Astrocyte (in vitro differentiated cells and primary cell): Measurements from ENCODE around the gene SUPT3H. TPM values are rescaled to one million over a fixed set of nuclear protein-coding genes. Genes with fewer than 3 reads are reported as not detected.

Experiments used
- DNase-seq: peaks from one replicate; pipeline ENCODE4 v3.0.0-alpha.2; 2010; ENCODE audit warnings: low read depth
- FAIRE-seq: peaks from 2 replicates; lab custom pipeline; 2011; peaks lifted over from hg19 to GRCh38; lab: Jason Lieb, UNC
- H2AFZ ChIP-seq: 2 replicates; pipeline ENCODE4 v1.6.0; 2012; ENCODE audit warnings: low read depth, low read length, inconsistent platforms
- H3K27ac ChIP-seq: 2 replicates; pipeline ENCODE4 v1.5.1; 2011; ENCODE audit warnings: low read depth, low read length, inconsistent platforms
- H3K27me3 ChIP-seq: 2 replicates; pipeline ENCODE4 v1.6.0; 2011; ENCODE audit warnings: low read length, inconsistent platforms; ENCODE audit not compliant: insufficient read depth
- H3K36me3 ChIP-seq: 2 replicates; pipeline ENCODE4 v1.5.1; 2011; ENCODE audit warnings: low read length, inconsistent platforms; ENCODE audit not compliant: insufficient read depth
- H3K4me1 ChIP-seq: 2 replicates; pipeline ENCODE4 v1.5.1; 2011; ENCODE audit warnings: low read length, inconsistent platforms; ENCODE audit not compliant: insufficient read depth
- H3K4me2 ChIP-seq: 2 replicates; pipeline ENCODE4 v1.6.0; 2012; ENCODE audit warnings: low read length, inconsistent platforms
- H3K4me3 ChIP-seq: 2 replicates; pipeline ENCODE4 v1.5.1; 2011; ENCODE audit warnings: low read depth, mild to moderate bottlenecking, low read length, inconsistent platforms; ENCODE audit not compliant: insufficient read depth
- H3K79me2 ChIP-seq: 2 replicates; pipeline ENCODE4 v1.6.0; 2012; ENCODE audit warnings: mild to moderate bottlenecking, low read length, inconsistent platforms; ENCODE audit not compliant: insufficient read depth
- H3K9ac ChIP-seq: 2 replicates; pipeline ENCODE4 v1.6.0; 2012; ENCODE audit warnings: mild to moderate bottlenecking, low read length, inconsistent platforms
- H3K9me3 ChIP-seq: 2 replicates; pipeline ENCODE4 v1.5.1; 2012; ENCODE audit warnings: low read depth, mild to moderate bottlenecking, low read length, inconsistent platforms; ENCODE audit not compliant: insufficient read depth
- H4K20me1 ChIP-seq: 2 replicates; pipeline ENCODE4 v1.6.0; 2012; ENCODE audit warnings: low read length, inconsistent platforms; ENCODE audit not compliant: insufficient read depth
- H3K27ac Mint-ChIP-seq: one replicate; pipeline ENCODE4 v1.8.0; 2021; ENCODE audit warnings: mild to moderate bottlenecking, mixed read lengths; ENCODE audit not compliant: unreplicated experiment
- H3K27me3 Mint-ChIP-seq: one replicate; pipeline ENCODE4 v1.8.0; 2021; ENCODE audit warnings: low read depth, mixed read lengths; ENCODE audit not compliant: unreplicated experiment
- H3K36me3 Mint-ChIP-seq: one replicate; pipeline ENCODE4 v1.8.0; 2021; ENCODE audit warnings: low read depth, mixed read lengths; ENCODE audit not compliant: unreplicated experiment
- H3K4me1 Mint-ChIP-seq: one replicate; pipeline ENCODE4 v1.8.0; 2021; ENCODE audit warnings: low read depth, mixed read lengths; ENCODE audit not compliant: unreplicated experiment
- H3K4me3 Mint-ChIP-seq: one replicate; pipeline ENCODE4 v1.8.0; 2021; ENCODE audit warnings: mild to moderate bottlenecking, moderate library complexity, mixed read lengths; ENCODE audit not compliant: unreplicated experiment
- H3K9me3 Mint-ChIP-seq: one replicate; pipeline ENCODE4 v1.8.0; 2021; ENCODE audit warnings: mild to moderate bottlenecking, mixed read lengths; ENCODE audit not compliant: unreplicated experiment
- CTCF ChIP-seq: IDR thresholded peaks from 2 replicates; pipeline ENCODE4 v1.5.1; 2011; ENCODE audit warnings: low read depth, mild to moderate bottlenecking, inconsistent platforms, low read length, moderate library complexity; ENCODE audit not compliant: insufficient read depth
- EZH2 ChIP-seq: IDR thresholded peaks from 2 replicates; pipeline ENCODE4 v1.6.1; 2012; ENCODE audit warnings: mild to moderate bottlenecking, low read length, inconsistent platforms; ENCODE audit not compliant: insufficient read depth
- total RNA-seq: library from RNA; stranded (reverse); gene quantifications from 2 replicates; pipeline ENCODE4 v1.2.1, GENCODE V29; 2021

SUPT3H gene
- total RNA-seq, 1 donor from 2014 or later = 12.4 TPM

- Histone ChIP-seq H3K79me2 (no peaks in the 10 kb centered on the region), H3K27ac (no peak overlapping the region), H3K4me2 (no peak overlapping the region), H2AFZ (no peak overlapping the region), H4K20me1 (no peaks in the 10 kb centered on the region), H3K27me3 (no peaks in the 10 kb centered on the region), H3K9me3 (no peaks in the 10 kb centered on the region), H3K4me1 (no peaks in the 10 kb centered on the region), H3K4me3 (no peak overlapping the region), H3K9ac (no peak overlapping the region), H3K36me3 (no peaks in the 10 kb centered on the region)
- no peak overlapping the region for H3K27ac Mint-ChIP-seq
- DNase-seq (no peak), FAIRE-seq (no peak)
- TF ChIP-seq CTCF (no peak), EZH2 (no peak)
- no peaks in the 10 kb centered on the region for H3K4me1 Mint-ChIP-seq
- peaks cover 2% of the 10 kb centered on the region for H3K36me3 Mint-ChIP-seq
- H3K9me3 Mint-ChIP-seq = peaks cover 4% of the 10 kb centered on the region
- H3K4me3 Mint-ChIP-seq = no peak overlapping the region
- no peaks in the 10 kb centered on the region for H3K27me3 Mint-ChIP-seq
Observed at GRCh38 chr6:45226081-45226480, 151.7 kb downstream of the SUPT3H start.

GRCh38 chr6:45222380-45222779 lies 155.4 kb downstream of the SUPT3H start:
- DNase-seq (no peak), FAIRE-seq (no peak)
- Histone ChIP-seq H3K4me1 (no peaks in the 10 kb centered on the region), H3K9ac (no peak overlapping the region), H2AFZ (no peak overlapping the region), H3K9me3 (no peaks in the 10 kb centered on the region), H3K36me3 (no peaks in the 10 kb centered on the region), H3K4me2 (no peak overlapping the region), H3K27ac (no peak overlapping the region), H4K20me1 (no peaks in the 10 kb centered on the region), H3K27me3 (no peaks in the 10 kb centered on the region), H3K79me2 (no peaks in the 10 kb centered on the region), H3K4me3 (no peak overlapping the region)
- TF ChIP-seq EZH2 (no peak), CTCF (no peak)
- H3K4me3 Mint-ChIP-seq = no peak overlapping the region
- no peak overlapping the region for H3K27ac Mint-ChIP-seq
- no peaks in the 10 kb centered on the region for H3K4me1 Mint-ChIP-seq
- no peaks in the 10 kb centered on the region for H3K36me3 Mint-ChIP-seq
- no peaks in the 10 kb centered on the region for H3K27me3 Mint-ChIP-seq
- H3K9me3 Mint-ChIP-seq = no peaks in the 10 kb centered on the region

- no peak overlapping the region for H2AFZ ChIP-seq
- no peaks in the 10 kb centered on the region for H4K20me1 ChIP-seq
- no peak overlapping the region for H3K4me2 ChIP-seq
- H3K79me2 ChIP-seq = no peaks in the 10 kb centered on the region
- H3K36me3 ChIP-seq = no peaks in the 10 kb centered on the region
- no peak overlapping the region for H3K9ac ChIP-seq
- no peak overlapping the region for H3K4me3 ChIP-seq
- Mint-ChIP-seq H3K9me3 (peaks cover 3% of the 10 kb centered on the region), H3K36me3 (peaks cover 2% of the 10 kb centered on the region), H3K27ac (no peak overlapping the region), H3K4me3 (no peak overlapping the region), H3K27me3 (no peaks in the 10 kb centered on the region), H3K4me1 (peaks cover 4% of the 10 kb centered on the region)
- no peaks in the 10 kb centered on the region for H3K9me3 ChIP-seq
- FAIRE-seq (no peak), DNase-seq (no peak)
- peaks cover 4% of the 10 kb centered on the region for H3K4me1 ChIP-seq
- H3K27me3 ChIP-seq = no peaks in the 10 kb centered on the region
- no peak for TF ChIP-seq EZH2
- no peak for TF ChIP-seq CTCF
- H3K27ac ChIP-seq = no peak overlapping the region
Observed at GRCh38 chr6:45215759-45216158, 162.0 kb downstream of the SUPT3H start.
